SK-N-SH treated with all-trans-retinoic acid at 6 μM for 48 hours (cell line): ENCODE measurements around the gene HERPUD2.

Experiments
- ATAC-seq: fragments of 200-7000 bp; cut with Tn5 transposase; 3 replicates; pipeline ENCODE4 v1.9.1; 2020; ENCODE audit warnings: mild to moderate bottlenecking, moderate library complexity
- BACH2 ChIP-seq: fragments of 250-450 bp; sonication (Bioruptor Pico); IDR thresholded peaks from 2 replicates; pipeline ENCODE4 v1.9.0; 2021; ENCODE audit warnings: mild to moderate bottlenecking, borderline replicate concordance
- CREB5 ChIP-seq: fragments of 250-450 bp; sonication (Bioruptor Pico); IDR thresholded peaks from 2 replicates; pipeline ENCODE4 v1.5.1; 2020; ENCODE audit warnings: low read depth, mild to moderate bottlenecking, moderate library complexity
- CSDC2 ChIP-seq: fragments of 250-450 bp; sonication (Bioruptor Pico); IDR thresholded peaks from 2 replicates; pipeline ENCODE4 v1.5.0; 2020; ENCODE audit warnings: mild to moderate bottlenecking, moderate library complexity
- CSRNP3 ChIP-seq: fragments of 250-450 bp; sonication (Bioruptor Pico); IDR thresholded peaks from 2 replicates; pipeline ENCODE4 v1.5.1; 2021; ENCODE audit warnings: mild to moderate bottlenecking, moderate library complexity
- ESRRG ChIP-seq: fragments of 250-450 bp; sonication (Bioruptor Pico); IDR thresholded peaks from 2 replicates; pipeline ENCODE4 v1.6.1; 2021; ENCODE audit warnings: mild to moderate bottlenecking
- GLIS3 ChIP-seq: fragments of 250-450 bp; sonication (Bioruptor Pico); IDR thresholded peaks from 2 replicates; pipeline ENCODE4 v1.5.0; 2020; ENCODE audit warnings: mild to moderate bottlenecking, moderate library complexity
- ISL1 ChIP-seq: fragments of 250-450 bp; sonication (Bioruptor Pico); IDR thresholded peaks from 2 replicates; pipeline ENCODE4 v2.1.2; 2022; ENCODE audit warnings: mild to moderate bottlenecking, moderate library complexity
- PATZ1 ChIP-seq: fragments of 250-450 bp; sonication (Bioruptor Pico); IDR thresholded peaks from 2 replicates; pipeline ENCODE4 v1.8.0; 2020; ENCODE audit warnings: mild to moderate bottlenecking, moderate library complexity, borderline replicate concordance
- PPARA ChIP-seq: fragments of 250-450 bp; sonication (Bioruptor Pico); IDR thresholded peaks from 2 replicates; pipeline ENCODE4 v1.5.0; 2020; ENCODE audit warnings: mild to moderate bottlenecking, borderline replicate concordance
- RARB ChIP-seq: fragments of 250-450 bp; sonication (Bioruptor Pico); IDR thresholded peaks from 2 replicates; pipeline ENCODE4 v1.8.0; 2021; ENCODE audit warnings: mild to moderate bottlenecking, moderate library complexity
- SNAI2 ChIP-seq: fragments of 250-450 bp; sonication (Bioruptor Pico); IDR thresholded peaks from 2 replicates; pipeline ENCODE4 v1.5.0; 2020; ENCODE audit warnings: mild to moderate bottlenecking, moderate library complexity
- TCF4 ChIP-seq: fragments of 250-450 bp; sonication (Bioruptor Pico); IDR thresholded peaks from 2 replicates; pipeline ENCODE4 v1.8.0; 2021; ENCODE audit warnings: mild to moderate bottlenecking, moderate library complexity, borderline replicate concordance
- TOX ChIP-seq: fragments of 250-450 bp; sonication (Bioruptor Pico); IDR thresholded peaks from 2 replicates; pipeline ENCODE4 v1.8.0; 2021; ENCODE audit warnings: mild to moderate bottlenecking, moderate library complexity, borderline replicate concordance
- TSHZ2 ChIP-seq: fragments of 250-450 bp; sonication (Bioruptor Pico); IDR thresholded peaks from 2 replicates; pipeline ENCODE4 v1.5.0; 2020; ENCODE audit warnings: mild to moderate bottlenecking, moderate library complexity
- ZC3H10 ChIP-seq: fragments of 250-450 bp; sonication (Bioruptor Pico); IDR thresholded peaks from 2 replicates; pipeline ENCODE4 v1.5.1; 2021; ENCODE audit warnings: mild to moderate bottlenecking, moderate library complexity
- ZFP3 ChIP-seq: fragments of 250-450 bp; sonication (Bioruptor Pico); IDR thresholded peaks from 2 replicates; pipeline ENCODE4 v1.5.0; 2020; ENCODE audit warnings: mild to moderate bottlenecking, moderate library complexity
- ZFP30 ChIP-seq: fragments of 450-650 bp; formaldehyde crosslinking; IDR thresholded peaks from 2 replicates; pipeline ENCODE4 v1.5.0; 2022; ENCODE audit warnings: mild to moderate bottlenecking, moderate library complexity
- ZNF70 ChIP-seq: fragments of 450-650 bp; formaldehyde crosslinking; IDR thresholded peaks from 2 replicates; pipeline ENCODE4 v1.5.0; 2020; ENCODE audit warnings: mild to moderate bottlenecking, moderate library complexity
- ZNF8 ChIP-seq: fragments of 450-650 bp; formaldehyde crosslinking; IDR thresholded peaks from 2 replicates; pipeline ENCODE4 v1.5.0; 2020; ENCODE audit warnings: mild to moderate bottlenecking, moderate library complexity

HERPUD2 gene

GRCh38 chr7:35613150-35613549, 81.8 kb downstream of the HERPUD2 start:
- no peak for TF ChIP-seq BACH2 (CRISPR knock-in tag)
- no peak for TF ChIP-seq ZFP3
- TF ChIP-seq ZNF8 (CRISPR knock-in tag) = no peak
- TF ChIP-seq SNAI2 (CRISPR knock-in tag) = no peak
- no peak for TF ChIP-seq ZFP30 (CRISPR knock-in tag)
- TF ChIP-seq ISL1 (CRISPR knock-in tag) = no peak
- no peak for TF ChIP-seq CREB5 (CRISPR knock-in tag)
- TF ChIP-seq GLIS3 = no peak
- no peak for TF ChIP-seq TSHZ2 (CRISPR knock-in tag)
- ATAC-seq = no peak

GRCh38 chr7:35605760-35606159, 89.2 kb downstream of the HERPUD2 start:
- TF ChIP-seq SNAI2 (CRISPR knock-in tag) (no peak), ZFP30 (CRISPR knock-in tag) (no peak), ZC3H10 (CRISPR knock-in tag) (no peak), GLIS3 (no peak), ESRRG (CRISPR knock-in tag) (no peak), ISL1 (CRISPR knock-in tag) (no peak), TSHZ2 (CRISPR knock-in tag) (no peak), RARB (CRISPR knock-in tag) (no peak), ZNF70 (no peak), BACH2 (CRISPR knock-in tag) (no peak), TOX (CRISPR knock-in tag) (no peak), CSDC2 (CRISPR knock-in tag) (no peak), TCF4 (no peak), CSRNP3 (CRISPR knock-in tag) (no peak), PPARA (CRISPR knock-in tag) (no peak), ZFP3 (no peak), PATZ1 (CRISPR knock-in tag) (no peak), ZNF8 (CRISPR knock-in tag) (no peak), CREB5 (CRISPR knock-in tag) (no peak)
- peak; percentile 68 for ATAC-seq
